Mesothelial cell of epicardium (in vitro differentiated cells): Measurements from ENCODE around the gene FNIP2. TPM values are rescaled to one million over a fixed set of nuclear protein-coding genes. Genes with fewer than 3 reads are reported as not detected.

Experiments
- DNase-seq, 2 experiments: peaks; one replicate each; pipeline ENCODE4 v3.0.0; 2021; ENCODE audit warnings: low spot score in 2 of 2; ENCODE audit not compliant: unreplicated experiment in 2 of 2
- H3K27ac Mint-ChIP-seq: 2 replicates; pipeline ENCODE4 v1.8.0; 2021; ENCODE audit warnings: mixed read lengths
- H3K27me3 Mint-ChIP-seq: 2 replicates; pipeline ENCODE4 v1.8.0; 2021; ENCODE audit warnings: low read depth, mixed read lengths
- H3K36me3 Mint-ChIP-seq: 2 replicates; pipeline ENCODE4 v1.8.0; 2021; ENCODE audit warnings: mixed read lengths
- H3K4me1 Mint-ChIP-seq: 2 replicates; pipeline ENCODE4 v1.8.0; 2021; ENCODE audit warnings: mixed read lengths
- H3K4me3 Mint-ChIP-seq: 2 replicates; pipeline ENCODE4 v1.8.0; 2021; ENCODE audit warnings: mild to moderate bottlenecking, moderate library complexity, mixed read lengths
- H3K9me3 Mint-ChIP-seq: 2 replicates; pipeline ENCODE4 v1.8.0; 2021; ENCODE audit warnings: mixed read lengths
- total RNA-seq: library from RNA; stranded (reverse); gene quantifications from 3 replicates; pipeline ENCODE4 v1.2.1, GENCODE V29; 2021
- TF ChIP-seq, protein P1 (sequence below): fragments of 200-600 bp; sonication (generic); IDR thresholded peaks from one replicate; pipeline ENCODE4 v1.5.0; 2021; ENCODE audit warnings: antibody characterized with exemption; ENCODE audit not compliant: unreplicated experiment

Gene FNIP2
- total RNA-seq, 1 donor from 2014 or later: 32.1 TPM

- no peaks in the 10 kb centered on the region for H3K27me3 Mint-ChIP-seq
- TF ChIP-seq, protein P1, sequence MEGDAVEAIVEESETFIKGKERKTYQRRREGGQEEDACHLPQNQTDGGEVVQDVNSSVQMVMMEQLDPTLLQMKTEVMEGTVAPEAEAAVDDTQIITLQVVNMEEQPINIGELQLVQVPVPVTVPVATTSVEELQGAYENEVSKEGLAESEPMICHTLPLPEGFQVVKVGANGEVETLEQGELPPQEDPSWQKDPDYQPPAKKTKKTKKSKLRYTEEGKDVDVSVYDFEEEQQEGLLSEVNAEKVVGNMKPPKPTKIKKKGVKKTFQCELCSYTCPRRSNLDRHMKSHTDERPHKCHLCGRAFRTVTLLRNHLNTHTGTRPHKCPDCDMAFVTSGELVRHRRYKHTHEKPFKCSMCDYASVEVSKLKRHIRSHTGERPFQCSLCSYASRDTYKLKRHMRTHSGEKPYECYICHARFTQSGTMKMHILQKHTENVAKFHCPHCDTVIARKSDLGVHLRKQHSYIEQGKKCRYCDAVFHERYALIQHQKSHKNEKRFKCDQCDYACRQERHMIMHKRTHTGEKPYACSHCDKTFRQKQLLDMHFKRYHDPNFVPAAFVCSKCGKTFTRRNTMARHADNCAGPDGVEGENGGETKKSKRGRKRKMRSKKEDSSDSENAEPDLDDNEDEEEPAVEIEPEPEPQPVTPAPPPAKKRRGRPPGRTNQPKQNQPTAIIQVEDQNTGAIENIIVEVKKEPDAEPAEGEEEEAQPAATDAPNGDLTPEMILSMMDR: no peak
- H3K9me3 Mint-ChIP-seq: no peaks in the 10 kb centered on the region
- no peak overlapping the region for H3K27ac Mint-ChIP-seq
- H3K36me3 Mint-ChIP-seq: no peaks in the 10 kb centered on the region
- H3K4me1 Mint-ChIP-seq: peaks cover 30% of the 10 kb centered on the region
- H3K4me3 Mint-ChIP-seq: no peak overlapping the region
- DNase-seq: no peak
Measured at GRCh38 chr4:158766434-158767044, 2.3 kb upstream of the FNIP2 start.

DNA sequence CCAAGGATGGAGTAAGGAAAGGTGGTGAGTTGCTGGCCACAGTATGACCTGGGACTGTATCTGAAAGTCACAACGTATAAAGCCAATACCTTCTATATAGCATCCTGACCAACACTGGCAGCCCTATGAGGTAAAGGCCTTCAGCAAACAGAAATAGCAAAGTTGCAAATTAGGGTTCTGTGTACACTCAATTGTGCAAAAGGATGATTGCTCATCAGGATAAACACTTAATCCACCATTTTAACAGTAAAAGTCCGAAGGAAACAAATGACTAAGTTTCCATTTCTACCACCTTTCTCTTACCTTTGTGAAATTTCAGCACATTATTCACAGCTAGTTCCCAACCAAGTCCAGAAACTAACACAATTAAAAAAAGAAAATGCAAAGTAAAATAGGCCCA, 1.4 kb upstream of the FNIP2 start:
- DNase-seq: no peak
- H3K4me1 Mint-ChIP-seq: peaks cover 34% of the 10 kb centered on the region
- TF ChIP-seq, protein P1: no peak
- no peaks in the 10 kb centered on the region for H3K36me3 Mint-ChIP-seq
- H3K27me3 Mint-ChIP-seq: no peaks in the 10 kb centered on the region
- H3K4me3 Mint-ChIP-seq: peak overlapping the region; percentile 79
- H3K27ac Mint-ChIP-seq: peak overlapping the region; percentile 97
- no peaks in the 10 kb centered on the region for H3K9me3 Mint-ChIP-seq

- peak overlapping the region; percentile 97 for H3K4me3 Mint-ChIP-seq
- H3K9me3 Mint-ChIP-seq: no peaks in the 10 kb centered on the region
- peak overlapping the region; percentile 92 for H3K27ac Mint-ChIP-seq
- H3K4me1 Mint-ChIP-seq: peaks cover 34% of the 10 kb centered on the region
- H3K27me3 Mint-ChIP-seq: no peaks in the 10 kb centered on the region
- TF ChIP-seq, protein P1: no peak
- DNase-seq: peak; percentile 30 to 59
- H3K36me3 Mint-ChIP-seq: no peaks in the 10 kb centered on the region
Measured at GRCh38 chr4:158769175-158769921, 522 bp downstream of the FNIP2 start.

GRCh38 chr4:158770671-158771070, 1.8 kb downstream of the FNIP2 start:
- Mint-ChIP-seq H3K27me3 (no peaks in the 10 kb centered on the region), H3K4me3 (peak overlapping the region; percentile 97), H3K4me1 (peaks cover 44% of the 10 kb centered on the region), H3K9me3 (no peaks in the 10 kb centered on the region), H3K27ac (no peak overlapping the region), H3K36me3 (no peaks in the 10 kb centered on the region)
- TF ChIP-seq, protein P1: no peak
- DNase-seq: no peak

DNA sequence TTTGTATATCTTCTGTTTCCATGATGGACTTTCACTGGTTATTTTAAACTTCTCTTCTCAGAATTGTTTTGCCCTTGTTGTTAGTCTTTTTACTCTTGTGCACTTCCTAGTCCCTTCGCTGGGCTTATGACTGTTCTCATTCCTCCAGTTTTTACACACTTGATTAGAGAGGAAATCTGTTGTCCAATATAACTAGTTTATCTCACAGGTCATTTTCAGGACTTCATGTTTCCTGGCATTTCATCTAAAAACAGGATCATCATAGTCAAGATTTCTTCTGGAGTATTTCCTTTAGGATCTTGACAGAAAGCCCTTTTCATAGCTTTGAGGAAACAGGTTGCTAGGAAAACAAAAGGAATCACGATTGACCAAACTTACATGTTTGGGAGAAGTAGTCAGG, 3.0 kb downstream of the FNIP2 start:
- Mint-ChIP-seq H3K4me3 (no peak overlapping the region), H3K9me3 (no peaks in the 10 kb centered on the region), H3K27me3 (no peaks in the 10 kb centered on the region), H3K4me1 (peaks cover 44% of the 10 kb centered on the region), H3K27ac (no peak overlapping the region), H3K36me3 (no peaks in the 10 kb centered on the region)
- DNase-seq: no peak
- TF ChIP-seq, protein P1: no peak
